Non-pigmented ciliary epithelial cell (primary cell): ENCODE data around the gene SLC7A5.
"Not testable (repeated sequence)": the region's sequence is repeated elsewhere in the genome, so short reads cannot be mapped to it uniquely, and the experiment has no call there.

ENCODE experiments used
- DNase-seq: peaks from one replicate; pipeline ENCODE4 v3.0.0-alpha.2; 2010; ENCODE audit warnings: low read depth

Gene SLC7A5

GRCh38 chr16:87869061-87869878 is at the start of gene SLC7A5:
TSS of gene SLC7A5 (minus strand) at chr16:87869507. CDS start at chr16:87869422, 85 bp downstream.
- not testable (repeated sequence) for DNase-seq

- no peak for DNase-seq
These were observed 49.0 kb upstream of the SLC7A5 start for GRCh38 chr16:87918338-87918737.

- no peak for DNase-seq
These were observed 48.2 kb upstream of the SLC7A5 start for GRCh38 chr16:87917503-87917902.

GRCh38 chr16:87914812-87915211 is 45.5 kb upstream of the SLC7A5 start:
- DNase-seq: no peak

- not testable (repeated sequence) for DNase-seq
These were observed 44.9 kb upstream of the SLC7A5 start for GRCh38 chr16:87914021-87914725.

GRCh38 chr16:87912691-87913090 is 43.4 kb upstream of the SLC7A5 start:
- not testable (repeated sequence) for DNase-seq

- DNase-seq: peak; percentile 27
These were observed 41.9 kb upstream of the SLC7A5 start for GRCh38 chr16:87911106-87911763.

- not testable (repeated sequence) for DNase-seq
These were observed 40.1 kb upstream of the SLC7A5 start for GRCh38 chr16:87909203-87909935.

GRCh38 chr16:87908101-87908500 is 38.8 kb upstream of the SLC7A5 start:
- not testable (repeated sequence) for DNase-seq

- not testable (repeated sequence) for DNase-seq
These were observed 36.2 kb upstream of the SLC7A5 start for GRCh38 chr16:87905521-87905920.

- DNase-seq: not testable (repeated sequence)
These were observed 35.7 kb upstream of the SLC7A5 start for GRCh38 chr16:87904963-87905362.

DNA sequence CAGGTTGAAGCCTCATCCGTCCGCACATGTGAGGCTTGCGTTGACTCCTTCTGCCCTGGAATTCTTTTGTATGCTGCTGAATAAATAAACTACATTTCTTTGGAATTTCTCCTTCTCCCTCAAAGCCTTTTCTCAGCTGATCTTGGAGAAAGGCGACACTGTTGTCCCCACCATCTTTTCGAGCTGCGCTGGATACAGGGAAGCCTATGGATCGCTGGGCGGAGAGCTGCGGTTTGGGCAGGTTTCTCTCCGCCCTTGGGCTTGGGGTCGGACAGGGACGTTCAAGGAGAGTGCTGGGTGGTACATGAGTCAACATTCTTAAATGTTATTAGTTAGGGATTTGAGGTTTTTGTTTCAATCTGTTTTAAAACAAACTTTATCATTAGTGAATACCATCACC is 31.2 kb upstream of the SLC7A5 start:
- DNase-seq: not testable (repeated sequence)

- no peak for DNase-seq
These were observed 28.5 kb upstream of the SLC7A5 start for GRCh38 chr16:87897521-87898505.

DNA sequence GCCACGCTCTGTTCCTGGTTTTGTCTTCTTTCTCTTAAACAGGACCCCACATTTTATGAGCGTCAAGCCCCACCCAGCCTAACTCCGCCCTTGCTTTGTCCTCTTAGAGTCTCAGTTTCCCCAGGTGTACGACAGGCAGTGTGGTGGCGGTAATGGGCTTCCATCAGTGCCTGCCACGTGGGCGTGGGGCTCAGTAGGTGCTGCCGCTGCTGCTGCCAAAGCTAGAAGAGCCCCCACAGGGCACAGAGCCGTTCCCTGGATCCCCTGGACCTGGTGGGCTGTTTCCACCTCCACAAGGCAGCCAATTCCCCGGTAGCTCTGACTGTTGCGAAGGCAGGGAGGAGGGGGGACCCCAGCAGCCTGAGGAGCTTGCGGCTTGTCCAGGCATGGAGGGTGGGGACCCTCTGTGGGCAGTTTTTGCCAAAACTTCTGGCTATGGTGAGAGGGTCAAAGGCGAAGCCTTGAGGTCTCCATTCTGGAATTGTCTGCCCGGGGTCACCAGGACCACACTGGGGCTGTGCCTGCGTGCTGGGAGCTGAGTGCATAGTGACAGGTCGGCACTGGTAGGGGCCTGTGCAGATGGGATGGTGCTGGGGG is 27.7 kb upstream of the SLC7A5 start:
- not testable (repeated sequence) for DNase-seq

DNA sequence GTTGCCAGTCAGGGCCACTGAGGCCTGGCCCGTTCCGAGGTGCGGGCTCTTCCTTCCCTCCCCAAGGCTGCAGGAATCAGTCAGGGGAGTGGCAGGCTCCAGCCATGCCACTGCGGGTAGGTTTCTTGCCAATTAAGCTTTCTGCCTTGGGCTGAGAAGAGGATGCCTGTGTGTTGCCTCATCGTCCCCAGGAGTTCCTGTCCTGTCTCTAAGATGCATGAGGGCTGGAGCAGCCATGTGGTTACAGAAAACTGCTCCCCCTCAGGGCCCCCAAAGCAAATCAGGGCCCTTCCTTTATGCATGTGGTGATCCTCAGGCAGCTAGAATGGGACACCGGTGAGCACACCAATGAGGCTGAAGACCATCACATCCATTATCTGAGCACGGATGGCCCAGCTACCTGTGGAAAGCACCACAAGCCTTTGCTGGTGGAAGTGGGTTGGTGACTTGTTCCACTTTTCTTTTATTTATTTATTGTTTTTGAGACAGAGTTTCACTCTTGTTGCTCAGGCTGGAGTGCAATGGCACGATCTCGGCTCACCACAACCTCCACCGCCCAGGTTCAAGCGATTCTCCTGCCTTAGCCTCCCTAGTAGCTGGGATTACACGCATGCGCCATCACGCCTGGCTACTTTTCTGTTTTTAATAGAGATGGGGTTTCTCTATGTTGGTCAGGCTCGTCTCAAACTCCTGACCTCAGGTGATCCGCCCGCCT is 27.0 kb upstream of the SLC7A5 start:
- not testable (repeated sequence) for DNase-seq

DNA sequence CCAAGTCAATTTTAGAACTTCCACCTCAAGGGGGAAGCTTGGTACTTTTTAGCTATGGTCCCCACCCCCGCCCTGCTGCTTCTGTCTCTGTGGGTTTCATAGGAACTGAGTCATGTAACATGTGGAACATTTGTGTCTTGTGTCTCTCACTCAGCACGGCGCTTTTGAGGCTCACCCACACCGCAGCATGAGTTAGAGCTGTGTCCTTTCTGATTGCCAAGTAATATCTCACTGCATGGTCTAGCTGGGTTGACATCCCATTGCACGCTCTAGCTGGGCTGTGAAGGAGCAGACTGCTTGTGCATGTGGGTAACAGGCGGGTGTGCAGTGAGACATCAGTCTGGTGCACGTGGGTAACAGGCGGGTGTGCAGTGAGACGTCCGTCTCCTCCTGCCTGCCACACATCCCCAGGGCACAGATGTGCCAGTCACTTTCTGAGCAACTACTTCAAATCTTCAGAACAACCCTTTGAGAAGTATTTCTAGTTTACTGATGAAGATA is 26.4 kb upstream of the SLC7A5 start:
- DNase-seq: no peak

DNA sequence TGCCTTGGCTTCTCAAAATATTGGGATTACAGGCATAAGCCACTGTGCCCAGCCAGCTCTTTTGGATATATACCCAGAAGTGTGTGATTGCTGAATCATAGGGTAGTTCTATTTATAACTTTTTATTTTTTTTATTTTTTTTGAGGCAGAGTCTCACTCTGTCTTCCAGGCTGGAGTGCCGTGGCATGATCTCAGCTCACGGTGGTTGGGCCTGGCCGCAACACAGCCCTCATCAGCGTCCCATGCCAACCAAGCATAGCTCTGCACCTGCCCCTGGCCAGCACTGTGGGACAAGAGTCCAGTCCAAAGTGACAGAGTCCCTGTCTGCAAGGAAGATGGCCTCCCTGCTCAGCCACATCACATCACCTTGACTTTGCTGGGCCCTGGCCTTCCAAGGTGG is 24.7 kb upstream of the SLC7A5 start:
- not testable (repeated sequence) for DNase-seq

GRCh38 chr16:87891764-87892163 is 22.5 kb upstream of the SLC7A5 start:
- DNase-seq: no peak

DNA sequence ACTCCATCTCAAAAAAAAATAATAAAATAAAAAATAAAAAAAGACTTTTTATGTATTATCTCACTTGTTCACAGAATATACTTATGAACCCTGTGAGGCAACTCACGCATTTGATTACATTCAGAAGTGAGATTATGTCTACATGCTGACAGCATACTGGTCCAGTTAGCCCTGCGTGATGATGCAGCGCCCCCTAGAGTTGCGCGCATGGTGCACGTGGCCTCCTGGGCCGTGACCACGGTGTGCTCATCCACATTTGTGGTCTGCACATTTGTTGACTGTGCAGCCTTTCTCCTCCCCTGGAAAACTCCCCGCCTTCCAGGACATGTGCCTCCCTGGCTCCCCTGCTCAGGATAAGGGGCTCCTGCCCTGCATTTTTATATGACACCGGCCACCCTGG is 20.5 kb upstream of the SLC7A5 start:
- not testable (repeated sequence) for DNase-seq
